ENCODE results near the gene ASAH2.

- no peak for TF ChIP-seq CTCF (conservative IDR thresholded peaks at IDR 0.05; ENCODE audit: low read depth, low read length)
- no peak for TF ChIP-seq EZH2 (IDR thresholded peaks at IDR 0.05; ENCODE audit: low read length, unreplicated experiment)
Measured at GRCh38 chr10:50299948-50300669, 48.8 kb upstream of the ASAH2 start.

Measured in PC-3 (cell line).